Astrocyte (in vitro differentiated cells and primary cell): ENCODE measurements around the gene CCSER1. TPM values are rescaled to one million over a fixed set of nuclear protein-coding genes. Genes with fewer than 3 reads are reported as not detected.

Source experiments
- DNase-seq: peaks from one replicate; pipeline ENCODE4 v3.0.0-alpha.2; 2010; ENCODE audit warnings: low read depth
- FAIRE-seq: peaks from 2 replicates; lab custom pipeline; 2011; peaks lifted over from hg19 to GRCh38; lab: Jason Lieb, UNC
- H2AFZ ChIP-seq: 2 replicates; pipeline ENCODE4 v1.6.0; 2012; ENCODE audit warnings: low read depth, low read length, inconsistent platforms
- H3K27ac ChIP-seq: 2 replicates; pipeline ENCODE4 v1.5.1; 2011; ENCODE audit warnings: low read depth, low read length, inconsistent platforms
- H3K27me3 ChIP-seq: 2 replicates; pipeline ENCODE4 v1.6.0; 2011; ENCODE audit warnings: low read length, inconsistent platforms; ENCODE audit not compliant: insufficient read depth
- H3K36me3 ChIP-seq: 2 replicates; pipeline ENCODE4 v1.5.1; 2011; ENCODE audit warnings: low read length, inconsistent platforms; ENCODE audit not compliant: insufficient read depth
- H3K4me1 ChIP-seq: 2 replicates; pipeline ENCODE4 v1.5.1; 2011; ENCODE audit warnings: low read length, inconsistent platforms; ENCODE audit not compliant: insufficient read depth
- H3K4me2 ChIP-seq: 2 replicates; pipeline ENCODE4 v1.6.0; 2012; ENCODE audit warnings: low read length, inconsistent platforms
- H3K4me3 ChIP-seq: 2 replicates; pipeline ENCODE4 v1.5.1; 2011; ENCODE audit warnings: low read depth, mild to moderate bottlenecking, low read length, inconsistent platforms; ENCODE audit not compliant: insufficient read depth
- H3K79me2 ChIP-seq: 2 replicates; pipeline ENCODE4 v1.6.0; 2012; ENCODE audit warnings: mild to moderate bottlenecking, low read length, inconsistent platforms; ENCODE audit not compliant: insufficient read depth
- H3K9ac ChIP-seq: 2 replicates; pipeline ENCODE4 v1.6.0; 2012; ENCODE audit warnings: mild to moderate bottlenecking, low read length, inconsistent platforms
- H3K9me3 ChIP-seq: 2 replicates; pipeline ENCODE4 v1.5.1; 2012; ENCODE audit warnings: low read depth, mild to moderate bottlenecking, low read length, inconsistent platforms; ENCODE audit not compliant: insufficient read depth
- H4K20me1 ChIP-seq: 2 replicates; pipeline ENCODE4 v1.6.0; 2012; ENCODE audit warnings: low read length, inconsistent platforms; ENCODE audit not compliant: insufficient read depth
- H3K27ac Mint-ChIP-seq: one replicate; pipeline ENCODE4 v1.8.0; 2021; ENCODE audit warnings: mild to moderate bottlenecking, mixed read lengths; ENCODE audit not compliant: unreplicated experiment
- H3K27me3 Mint-ChIP-seq: one replicate; pipeline ENCODE4 v1.8.0; 2021; ENCODE audit warnings: low read depth, mixed read lengths; ENCODE audit not compliant: unreplicated experiment
- H3K36me3 Mint-ChIP-seq: one replicate; pipeline ENCODE4 v1.8.0; 2021; ENCODE audit warnings: low read depth, mixed read lengths; ENCODE audit not compliant: unreplicated experiment
- H3K4me1 Mint-ChIP-seq: one replicate; pipeline ENCODE4 v1.8.0; 2021; ENCODE audit warnings: low read depth, mixed read lengths; ENCODE audit not compliant: unreplicated experiment
- H3K4me3 Mint-ChIP-seq: one replicate; pipeline ENCODE4 v1.8.0; 2021; ENCODE audit warnings: mild to moderate bottlenecking, moderate library complexity, mixed read lengths; ENCODE audit not compliant: unreplicated experiment
- H3K9me3 Mint-ChIP-seq: one replicate; pipeline ENCODE4 v1.8.0; 2021; ENCODE audit warnings: mild to moderate bottlenecking, mixed read lengths; ENCODE audit not compliant: unreplicated experiment
- CTCF ChIP-seq: IDR thresholded peaks from 2 replicates; pipeline ENCODE4 v1.5.1; 2011; ENCODE audit warnings: low read depth, mild to moderate bottlenecking, inconsistent platforms, low read length, moderate library complexity; ENCODE audit not compliant: insufficient read depth
- EZH2 ChIP-seq: IDR thresholded peaks from 2 replicates; pipeline ENCODE4 v1.6.1; 2012; ENCODE audit warnings: mild to moderate bottlenecking, low read length, inconsistent platforms; ENCODE audit not compliant: insufficient read depth
- total RNA-seq: library from RNA; stranded (reverse); gene quantifications from 2 replicates; pipeline ENCODE4 v1.2.1, GENCODE V29; 2021

Gene CCSER1
- total RNA-seq, 1 donor from 2014 or later = 2.2 TPM

GRCh38 chr4:90995996-90996395 is 868.8 kb downstream of the CCSER1 start:
- TF ChIP-seq CTCF = no peak
- TF ChIP-seq EZH2 = no peak
- Histone ChIP-seq H3K9me3 (no peaks in the 10 kb centered on the region), H2AFZ (no peak overlapping the region), H4K20me1 (no peaks in the 10 kb centered on the region), H3K27ac (no peak overlapping the region), H3K4me3 (no peak overlapping the region), H3K4me2 (no peak overlapping the region), H3K9ac (no peak overlapping the region), H3K36me3 (no peaks in the 10 kb centered on the region), H3K4me1 (no peaks in the 10 kb centered on the region), H3K79me2 (no peaks in the 10 kb centered on the region), H3K27me3 (no peaks in the 10 kb centered on the region)
- Mint-ChIP-seq H3K27me3 (no peaks in the 10 kb centered on the region), H3K4me3 (no peak overlapping the region), H3K36me3 (no peaks in the 10 kb centered on the region), H3K4me1 (no peaks in the 10 kb centered on the region), H3K27ac (no peak overlapping the region), H3K9me3 (no peaks in the 10 kb centered on the region)
- FAIRE-seq (no peak), DNase-seq (no peak)

GRCh38 chr4:90996813-90997212 is 869.6 kb downstream of the CCSER1 start:
- Histone ChIP-seq H3K27me3 (no peaks in the 10 kb centered on the region), H3K4me2 (no peak overlapping the region), H3K27ac (no peak overlapping the region), H3K79me2 (no peaks in the 10 kb centered on the region), H3K36me3 (no peaks in the 10 kb centered on the region), H3K9ac (no peak overlapping the region), H3K4me3 (no peak overlapping the region), H4K20me1 (no peaks in the 10 kb centered on the region), H3K9me3 (no peaks in the 10 kb centered on the region), H2AFZ (no peak overlapping the region), H3K4me1 (no peaks in the 10 kb centered on the region)
- Mint-ChIP-seq H3K9me3 (no peaks in the 10 kb centered on the region), H3K36me3 (no peaks in the 10 kb centered on the region), H3K27ac (no peak overlapping the region), H3K27me3 (no peaks in the 10 kb centered on the region), H3K4me3 (no peak overlapping the region), H3K4me1 (no peaks in the 10 kb centered on the region)
- TF ChIP-seq CTCF = no peak
- no peak for TF ChIP-seq EZH2
- DNase-seq (no peak), FAIRE-seq (no peak)

GRCh38 chr4:91015861-91016260 is 888.7 kb downstream of the CCSER1 start:
- Histone ChIP-seq H3K9me3 (no peaks in the 10 kb centered on the region), H3K27me3 (no peaks in the 10 kb centered on the region), H2AFZ (no peak overlapping the region), H3K4me3 (no peak overlapping the region), H4K20me1 (no peaks in the 10 kb centered on the region), H3K79me2 (no peaks in the 10 kb centered on the region), H3K4me2 (no peak overlapping the region), H3K4me1 (no peaks in the 10 kb centered on the region), H3K9ac (no peak overlapping the region), H3K27ac (no peak overlapping the region), H3K36me3 (no peaks in the 10 kb centered on the region)
- Mint-ChIP-seq H3K27ac (no peak overlapping the region), H3K4me1 (no peaks in the 10 kb centered on the region), H3K36me3 (no peaks in the 10 kb centered on the region), H3K9me3 (no peaks in the 10 kb centered on the region), H3K27me3 (no peaks in the 10 kb centered on the region), H3K4me3 (no peak overlapping the region)
- TF ChIP-seq CTCF (no peak), EZH2 (no peak)
- FAIRE-seq (no peak), DNase-seq (no peak)
